Measurements from ENCODE around the gene SECISBP2.

- no peak for TF ChIP-seq EZH2 (IDR thresholded peaks at IDR 0.05; ENCODE audit: low read length)
- no peak for TF ChIP-seq CTCF (optimal IDR thresholded peaks at IDR 0.05 in 1 of 3, IDR thresholded peaks at IDR 0.05 in 1 of 3, conservative IDR thresholded peaks at IDR 0.05 in 1 of 3; ENCODE audit: extremely low read depth in 1 of 3, insufficient read depth in 2 of 3, low read length in 3 of 3)
Observed at GRCh38 chr9:89354471-89354870, 36.2 kb downstream of the SECISBP2 start.
